Adipose tissue (tissue), 3 donors: ENCODE results near the gene ANKIB1. TPM values are rescaled to one million over a fixed set of nuclear protein-coding genes. Genes with fewer than 3 reads are reported as not detected.
"Not testable (repeated sequence)": the region's sequence is repeated elsewhere in the genome, so short reads cannot be mapped to it uniquely, and the experiment has no call there.

Source experiments
- H3K27ac ChIP-seq: one replicate; pipeline ENCODE4 v1.5.1; 2013; ENCODE audit warnings: low read depth, low read length
- WGBS, 3 donors: extraction: QIAGEN DNeasy Blood & Tissue Kit; methylation state at CpG; one replicate each; pipeline ENCODE4 v1.1.7; 2013; 5-methylcytosine and 5-hydroxymethylcytosine counted together
- polyA plus RNA-seq, 3 donors: library from polyadenylated mRNA; stranded (reverse); fragments of 200-250 nt; gene quantifications; one replicate each; pipeline ENCODE4 v1.2.3, GENCODE V29; 2013
- donor health status: healthy with polysubstance abuse.
- donor health status: Bipolar disorder and iron deficiency.
- donor health status: healthy.

ANKIB1 gene, protein sequence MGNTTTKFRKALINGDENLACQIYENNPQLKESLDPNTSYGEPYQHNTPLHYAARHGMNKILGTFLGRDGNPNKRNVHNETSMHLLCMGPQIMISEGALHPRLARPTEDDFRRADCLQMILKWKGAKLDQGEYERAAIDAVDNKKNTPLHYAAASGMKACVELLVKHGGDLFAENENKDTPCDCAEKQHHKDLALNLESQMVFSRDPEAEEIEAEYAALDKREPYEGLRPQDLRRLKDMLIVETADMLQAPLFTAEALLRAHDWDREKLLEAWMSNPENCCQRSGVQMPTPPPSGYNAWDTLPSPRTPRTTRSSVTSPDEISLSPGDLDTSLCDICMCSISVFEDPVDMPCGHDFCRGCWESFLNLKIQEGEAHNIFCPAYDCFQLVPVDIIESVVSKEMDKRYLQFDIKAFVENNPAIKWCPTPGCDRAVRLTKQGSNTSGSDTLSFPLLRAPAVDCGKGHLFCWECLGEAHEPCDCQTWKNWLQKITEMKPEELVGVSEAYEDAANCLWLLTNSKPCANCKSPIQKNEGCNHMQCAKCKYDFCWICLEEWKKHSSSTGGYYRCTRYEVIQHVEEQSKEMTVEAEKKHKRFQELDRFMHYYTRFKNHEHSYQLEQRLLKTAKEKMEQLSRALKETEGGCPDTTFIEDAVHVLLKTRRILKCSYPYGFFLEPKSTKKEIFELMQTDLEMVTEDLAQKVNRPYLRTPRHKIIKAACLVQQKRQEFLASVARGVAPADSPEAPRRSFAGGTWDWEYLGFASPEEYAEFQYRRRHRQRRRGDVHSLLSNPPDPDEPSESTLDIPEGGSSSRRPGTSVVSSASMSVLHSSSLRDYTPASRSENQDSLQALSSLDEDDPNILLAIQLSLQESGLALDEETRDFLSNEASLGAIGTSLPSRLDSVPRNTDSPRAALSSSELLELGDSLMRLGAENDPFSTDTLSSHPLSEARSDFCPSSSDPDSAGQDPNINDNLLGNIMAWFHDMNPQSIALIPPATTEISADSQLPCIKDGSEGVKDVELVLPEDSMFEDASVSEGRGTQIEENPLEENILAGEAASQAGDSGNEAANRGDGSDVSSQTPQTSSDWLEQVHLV
- polyA plus RNA-seq, result 10 to 100 TPM in 2 of 3 donors, 1 to 10 TPM in 1; 7.5 to 19.2 (median 11.1) TPM

DNA sequence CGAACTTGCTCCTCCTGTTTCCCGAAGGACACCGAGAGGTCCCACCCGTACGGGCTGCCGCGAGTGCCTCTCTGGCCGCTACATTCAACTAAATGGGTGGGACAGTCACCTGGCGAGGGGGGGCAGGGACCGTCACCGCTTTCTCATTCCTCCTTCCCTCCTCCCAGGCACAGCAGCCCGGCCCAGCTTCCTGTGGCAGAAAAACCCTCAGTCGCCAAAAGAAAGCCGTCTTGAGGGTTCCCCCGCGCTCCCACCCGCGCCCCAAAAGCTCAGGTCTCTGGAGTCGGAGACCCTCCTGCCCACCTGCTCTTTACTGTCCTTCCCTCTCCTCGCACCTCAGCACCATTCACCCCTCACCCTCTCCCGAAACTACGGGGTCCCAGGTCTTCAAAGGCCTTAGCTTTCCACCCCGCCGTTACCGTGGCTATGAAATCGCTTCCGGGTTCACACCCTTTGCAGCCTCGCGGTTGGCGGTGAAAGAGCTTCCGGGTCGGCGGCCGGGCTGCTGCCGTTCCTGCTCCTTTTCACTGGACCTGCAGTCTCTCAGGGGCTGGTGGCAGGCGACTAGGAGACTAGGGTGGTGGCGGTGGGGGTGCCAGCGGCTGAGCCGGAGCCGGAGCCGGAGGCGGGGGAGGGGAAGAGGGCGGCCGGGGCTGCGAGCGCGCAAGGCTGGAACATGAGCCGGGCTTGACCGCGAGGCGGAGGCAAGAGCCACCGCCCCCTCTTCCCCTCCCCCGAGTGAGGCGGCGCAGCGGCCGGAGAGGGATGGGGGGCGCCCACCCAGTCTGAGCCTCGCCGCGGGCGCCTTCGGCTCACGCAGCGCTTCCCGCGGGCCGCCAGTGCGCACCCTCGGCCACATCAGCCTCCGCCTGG, at the start of gene ANKIB1, which contains the start of gene KRIT1:
ANKIB1 (plus strand) TSS at position 488 of the 873 bp plus-strand sequence. CDS start 49,005 bp downstream, outside the sequence.
KRIT1 (minus strand) TSS at position 428 of the 873 bp plus-strand sequence. CDS start 3,779 bp downstream, outside the sequence.
- 0 to 1% (median 0%) methylated on average over 51 to 71 of the region's 71 CpGs for WGBS, 3 donors
- H3K27ac ChIP-seq, result peak within 1 kb of the TSS; percentile 78

GRCh38 chr7:92200791-92201190, 45.0 kb upstream of the ANKIB1 start:
- H3K27ac ChIP-seq, result no peak overlapping the region
- 86 to 93% (median 92%) methylated on average over 1 of the region's 1 CpG for WGBS, 3 donors

- no peak overlapping the region for H3K27ac ChIP-seq
- WGBS, 3 donors, result 97 to 100% (median 98%) methylated on average over 3 of the region's 3 CpGs
Measured at GRCh38 chr7:92205987-92206386, 39.8 kb upstream of the ANKIB1 start.

DNA sequence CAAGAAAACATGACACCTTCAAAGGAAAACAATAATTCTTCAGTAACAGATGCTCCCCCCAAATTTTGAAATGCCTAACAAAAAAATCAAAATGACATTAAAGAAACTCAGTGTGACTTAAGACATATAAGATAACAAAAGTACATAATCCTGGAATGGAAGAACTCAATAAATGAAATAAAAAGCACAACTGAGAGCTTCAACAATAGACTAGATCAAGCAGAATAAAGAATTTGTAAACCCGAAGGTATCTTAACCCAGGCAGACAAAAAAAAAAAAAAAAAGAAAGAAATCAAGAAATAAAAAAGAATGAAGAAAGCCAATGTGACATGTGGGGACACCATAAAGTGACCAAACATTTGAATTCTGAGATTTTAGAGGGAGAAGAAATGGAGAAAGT, 39.1 kb upstream of the ANKIB1 start:
- WGBS, 3 donors, result 95 to 97% (median 96%) methylated on average over 1 of the region's 1 CpG

GRCh38 chr7:92221766-92222165, 24.0 kb upstream of the ANKIB1 start:
- WGBS, 3 donors, result 95 to 99% (median 98%) methylated on average over 3 of the region's 3 CpGs
- H3K27ac ChIP-seq, result no peak overlapping the region

More for the DNA sequence above, 39.1 kb upstream of the ANKIB1 start:
- H3K27ac ChIP-seq, result no peak overlapping the region

DNA sequence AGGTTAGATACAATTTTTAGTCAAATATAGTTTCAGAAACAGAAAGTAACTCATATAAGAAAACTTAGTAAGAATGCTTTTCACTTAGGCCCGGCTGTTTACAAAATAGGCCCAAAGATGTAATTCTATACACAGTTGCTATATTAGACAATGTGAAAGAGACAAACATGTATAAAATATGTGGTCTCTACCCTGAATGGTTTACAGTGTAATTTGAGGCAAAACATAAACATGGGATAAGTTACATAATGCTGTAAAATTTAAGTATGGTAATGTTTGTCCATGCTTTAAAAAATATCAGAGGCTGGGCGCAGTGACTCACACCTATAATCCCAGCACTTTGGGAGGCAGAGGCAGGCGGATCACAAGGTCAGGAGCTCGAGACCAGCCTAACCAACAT, 18.8 kb upstream of the ANKIB1 start:
- WGBS, 3 donors, result 94 to 95% (median 94%) methylated on average over 4 of the region's 4 CpGs
- H3K27ac ChIP-seq, result no peak overlapping the region

- no peak overlapping the region for H3K27ac ChIP-seq
- 96 to 99% (median 98%) methylated on average over 2 of the region's 2 CpGs for WGBS, 3 donors
Measured at GRCh38 chr7:92228100-92228499, 17.7 kb upstream of the ANKIB1 start.

- no peak overlapping the region for H3K27ac ChIP-seq
- WGBS, 3 donors, result 93 to 98% (median 95%) methylated on average over 2 of the region's 2 CpGs
Measured at GRCh38 chr7:92228742-92229141, 17.0 kb upstream of the ANKIB1 start.

DNA sequence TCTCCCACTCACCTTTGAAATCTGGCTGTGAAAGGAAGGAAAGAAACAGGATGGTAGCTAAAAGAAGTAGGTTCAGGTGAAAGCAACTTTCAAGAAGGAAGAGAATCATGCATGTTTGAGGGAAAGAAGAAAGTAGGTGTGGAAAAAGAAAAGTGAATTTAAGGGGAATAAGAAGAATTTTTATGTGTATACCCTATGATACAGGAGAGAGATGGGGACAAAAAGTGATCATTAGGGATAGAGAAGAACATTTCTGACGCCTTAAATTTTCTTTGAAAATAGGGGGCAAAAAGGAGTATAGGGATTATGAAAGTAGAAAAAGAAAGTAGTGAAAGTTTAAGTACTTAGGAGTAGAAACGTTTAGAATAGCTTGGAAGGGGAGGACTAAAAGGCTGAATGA, 15.2 kb upstream of the ANKIB1 start:
- WGBS, 3 donors, result 83 to 87% (median 85%) methylated on average over 2 of the region's 2 CpGs
- H3K27ac ChIP-seq, result no peak overlapping the region

- H3K27ac ChIP-seq, result no peak overlapping the region
- WGBS, 3 donors, result 88 to 93% (median 91%) methylated on average over 6 of the region's 6 CpGs
Measured at GRCh38 chr7:92242972-92243371, 2.8 kb upstream of the ANKIB1 start.

DNA sequence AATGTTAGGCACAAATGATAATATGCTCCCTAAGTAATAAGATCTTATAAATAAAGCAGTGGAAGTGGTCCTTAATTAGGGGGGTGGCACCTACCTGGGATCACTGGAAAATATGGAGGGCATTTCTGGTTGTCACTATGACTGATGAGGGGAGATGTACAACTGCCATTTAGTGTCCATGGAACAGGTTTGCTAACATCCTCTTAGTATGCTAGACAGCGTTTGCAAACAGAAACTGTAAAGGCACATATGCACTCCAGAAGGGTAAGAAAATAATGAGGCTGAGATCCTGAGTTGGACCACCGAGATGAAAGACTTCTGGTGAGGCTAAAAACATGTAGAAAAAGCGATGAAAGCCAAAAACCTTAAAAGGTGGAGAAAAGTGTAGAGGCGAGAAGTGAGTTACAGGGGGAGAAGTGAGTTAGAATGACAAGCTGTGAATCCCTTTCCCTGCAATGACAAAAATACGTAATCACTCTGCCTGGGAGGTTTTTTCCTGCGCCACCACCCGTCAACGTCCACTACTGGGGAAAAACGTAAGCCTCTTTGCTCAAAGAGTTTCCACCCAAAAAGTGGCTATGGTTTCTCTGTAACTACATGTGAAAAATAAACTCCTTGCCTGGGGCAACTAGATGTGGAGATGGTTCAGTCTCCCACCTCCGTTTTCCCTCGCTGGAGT, 827 bp upstream of the ANKIB1 start:
- H3K27ac ChIP-seq, result peak overlapping the region; percentile 78
- 0 to 2% (median 1%) methylated on average over 11 of the region's 11 CpGs for WGBS, 3 donors

DNA sequence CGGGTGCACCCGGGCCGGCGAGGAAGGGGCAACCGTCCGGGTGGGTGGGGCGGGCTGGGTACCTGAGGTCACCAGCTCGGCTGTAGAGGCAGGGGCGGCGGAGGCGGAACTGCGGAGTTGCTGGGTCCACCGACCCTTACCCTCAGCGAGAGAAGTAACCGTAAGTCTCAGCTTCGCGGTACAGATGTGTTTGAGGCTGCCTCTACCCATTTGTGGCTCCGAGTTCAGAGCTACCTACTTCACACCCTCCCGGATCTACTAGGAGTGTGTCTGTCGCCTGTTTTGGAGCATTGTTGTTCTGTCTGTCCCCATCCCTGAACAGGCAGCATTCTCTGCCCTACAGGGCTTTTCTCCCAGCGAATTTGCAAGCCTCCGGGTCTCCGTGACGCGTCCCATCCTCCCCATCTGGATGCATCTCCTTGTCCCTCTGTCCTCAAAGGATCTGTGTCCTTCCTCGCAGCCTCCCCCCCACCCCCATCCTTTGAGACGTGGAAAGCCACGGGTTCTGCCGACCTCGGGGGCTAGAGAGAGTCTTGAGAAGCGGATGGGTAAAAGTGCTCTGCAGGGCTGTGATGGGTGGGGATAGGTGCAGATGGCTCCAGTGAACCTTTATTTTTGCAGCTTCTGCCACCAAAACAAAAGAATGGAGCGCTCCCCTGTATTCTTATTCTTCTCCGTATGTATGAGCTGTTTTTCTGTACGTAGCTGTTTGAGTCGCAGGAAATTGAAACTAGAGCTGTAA, 757 bp downstream of the ANKIB1 start:
- H3K27ac ChIP-seq, result no peak overlapping the region
- WGBS, 3 donors, result 0% methylated on average over 32 to 35 of the region's 35 CpGs

DNA sequence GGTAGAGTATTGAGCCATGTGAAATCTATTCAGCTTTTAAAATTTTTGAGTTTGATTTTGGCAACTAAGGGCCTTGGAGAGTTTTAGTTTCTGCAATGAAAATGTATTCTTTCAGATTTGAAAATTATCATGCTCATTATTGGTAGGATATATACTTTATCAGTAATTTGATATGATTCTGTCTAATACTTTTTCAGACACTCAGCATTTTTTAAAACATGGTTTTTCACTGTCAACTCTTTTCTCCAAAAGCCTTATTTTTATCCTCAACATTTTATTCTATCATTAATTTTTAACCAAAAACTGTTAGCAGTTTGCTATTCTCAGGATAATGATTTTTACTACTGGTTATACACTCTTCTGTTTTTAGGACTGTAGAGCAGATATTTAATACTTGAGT, 4.8 kb downstream of the ANKIB1 start:
- no peak overlapping the region for H3K27ac ChIP-seq

DNA sequence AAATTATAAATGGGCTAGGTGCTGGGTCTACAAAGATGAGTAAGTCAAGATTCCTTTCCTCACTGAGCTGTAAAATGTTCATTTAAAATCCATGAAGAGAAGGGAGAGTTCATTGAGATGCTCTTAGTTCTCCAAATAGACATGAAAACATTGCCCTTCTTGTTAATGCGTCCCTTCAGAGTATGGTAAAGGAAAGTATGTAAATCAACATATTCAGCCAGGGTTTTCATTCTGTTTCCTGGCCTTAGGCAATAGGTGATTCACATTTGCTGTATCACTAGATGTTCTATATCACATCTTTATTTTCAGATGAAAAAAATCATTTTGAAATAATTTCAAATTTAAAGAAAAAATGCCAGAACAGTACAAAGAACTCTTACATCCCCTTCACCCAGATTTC, 5.4 kb downstream of the ANKIB1 start:
- 94 to 100% (median 95%) methylated on average over 1 of the region's 1 CpG for WGBS, 3 donors
- H3K27ac ChIP-seq, result no peak overlapping the region

- no peak overlapping the region for H3K27ac ChIP-seq
- 91 to 95% (median 93%) methylated on average over 1 of the region's 1 CpG for WGBS, 3 donors
Measured at GRCh38 chr7:92253251-92253650, 7.5 kb downstream of the ANKIB1 start.

GRCh38 chr7:92254800-92255199, 9.0 kb downstream of the ANKIB1 start:
- not testable (repeated sequence) for H3K27ac ChIP-seq
- WGBS, 3 donors, result 71 to 81% (median 76%) methylated on average over 1 of the region's 1 CpG

- no peak overlapping the region for H3K27ac ChIP-seq
- WGBS, 3 donors, result 75 to 76% (median 75%) methylated on average over 4 of the region's 4 CpGs
Measured at GRCh38 chr7:92255308-92255707, 9.5 kb downstream of the ANKIB1 start.
